PC-3 (cell line): ENCODE results near the gene MSH4. TPM values are rescaled to one million over a fixed set of nuclear protein-coding genes. Genes with fewer than 3 reads are reported as not detected.

ENCODE experiments used
- ATAC-seq: fragments of 200-7000 bp; cut with Tn5 transposase; 2 replicates; pipeline ENCODE4 v1.9.1; 2020; ENCODE audit warnings: mild to moderate bottlenecking, moderate library complexity
- BruUV-seq: library from RNA; stranded (reverse); fragments of 400-500 nt; replicated peaks from 2 replicates; lab custom pipeline; 2021; lab: Mats Ljungman, UMichigan
- CTCF ChIA-PET: fragments of 300-600 bp; sonication (Branson Sonifier 250); formaldehyde crosslinking; loops from one replicate; lab custom pipeline; 2022; ENCODE audit warnings: antibody characterized with exemption; lab: Charles Lee
- POLR2A ChIA-PET: fragments of 300-600 bp; sonication (Branson Sonifier 250); formaldehyde crosslinking; loops from one replicate; lab custom pipeline; 2022; ENCODE audit warnings: antibody characterized with exemption; ENCODE audit not compliant: unreplicated experiment; lab: Charles Lee
- DNase-seq: peaks from one replicate; pipeline ENCODE4 v3.0.0-alpha.2; 2015
- H2AFZ ChIP-seq: fragments of 300-600 bp; sonication (generic); 2 replicates; pipeline ENCODE4 v1.6.0; 2016; ENCODE audit warnings: antibody characterized with exemption, low read length
- H3F3A ChIP-seq: fragments of 300-600 bp; sonication (generic); one replicate; pipeline ENCODE4 v1.6.0; 2017; ENCODE audit warnings: antibody characterized with exemption, low read length, control low read depth, mild to moderate bottlenecking; ENCODE audit not compliant: unreplicated experiment
- H3K27ac ChIP-seq: fragments of 300-600 bp; sonication (generic); 2 replicates; pipeline ENCODE4 v1.5.1; 2016; ENCODE audit warnings: mild to moderate bottlenecking, low read length
- H3K27me3 ChIP-seq: fragments of 300-600 bp; sonication (generic); 2 replicates; pipeline ENCODE4 v1.6.1; 2016; ENCODE audit warnings: low read length, mixed read lengths
- H3K36me3 ChIP-seq: fragments of 300-600 bp; sonication (generic); 2 replicates; pipeline ENCODE4 v1.6.1; 2016; ENCODE audit warnings: low read depth, mixed run types, low read length, mixed read lengths
- H3K4me1 ChIP-seq: fragments of 300-600 bp; sonication (generic); 2 replicates; pipeline ENCODE4 v1.5.1; 2016; ENCODE audit warnings: low read length; ENCODE audit not compliant: insufficient read depth
- H3K4me2 ChIP-seq: fragments of 300-600 bp; sonication (generic); 2 replicates; pipeline ENCODE4 v1.6.0; 2016; ENCODE audit warnings: low read length
- H3K4me3 ChIP-seq: fragments of 300-600 bp; sonication (generic); 2 replicates; pipeline ENCODE4 v1.5.1; 2016; ENCODE audit warnings: mild to moderate bottlenecking, low read length, mixed read lengths
- H3K79me2 ChIP-seq: fragments of 300-600 bp; sonication (generic); 2 replicates; pipeline ENCODE4 v1.6.1; 2017; ENCODE audit warnings: low read length, mixed read lengths
- H3K9ac ChIP-seq: fragments of 300-600 bp; sonication (generic); 2 replicates; pipeline ENCODE4 v1.6.0; 2016; ENCODE audit warnings: mild to moderate bottlenecking, low read length
- H3K9me2 ChIP-seq: fragments of 300-600 bp; sonication (generic); replicated peaks from 2 replicates; pipeline ENCODE4 v1.6.1; 2016; ENCODE audit warnings: mixed run types, low read length, mixed read lengths
- H3K9me3 ChIP-seq: fragments of 300-600 bp; sonication (generic); 2 replicates; pipeline ENCODE4 v1.6.1; 2016; ENCODE audit warnings: low read length, mixed read lengths
- H4K20me1 ChIP-seq: fragments of 300-600 bp; sonication (generic); 2 replicates; pipeline ENCODE4 v1.6.1; 2016; ENCODE audit warnings: low read length, mixed read lengths
- EZH2 ChIP-seq: fragments of 300-600 bp; sonication (generic); IDR thresholded peaks from one replicate; pipeline ENCODE4 v1.6.1; 2017; ENCODE audit warnings: antibody characterized with exemption, mild to moderate bottlenecking, low read length; ENCODE audit not compliant: unreplicated experiment
- EZH2phosphoT487 ChIP-seq: fragments of 300-600 bp; sonication (generic); IDR thresholded peaks from 2 replicates; pipeline ENCODE4 v1.6.1; 2018; ENCODE audit warnings: mild to moderate bottlenecking, antibody characterized with exemption, low read length, borderline replicate concordance
- intact Hi-C: fragments of 100-400 bp; cut with micrococcal nuclease; formaldehyde crosslinking; loops from 2 replicates; pipeline ENCODE4 v1.9.0; 2023
- total RNA-seq: library from RNA; depleted of rRNA; stranded (reverse); fragments of >200 nt; gene quantifications from 2 replicates; pipeline ENCODE4 v1.2.3, GENCODE V29; 2014
- TF ChIP-seq, protein P1 (sequence below): fragments of 300-600 bp; sonication (generic); conservative IDR thresholded peaks from 2 replicates; pipeline ENCODE4 v1.5.1; 2017; ENCODE audit warnings: antibody characterized with exemption, low read depth, mild to moderate bottlenecking, low read length

The MSH4 gene
- total RNA-seq, 1 experiment from 2014 or later, result not detected

DNA sequence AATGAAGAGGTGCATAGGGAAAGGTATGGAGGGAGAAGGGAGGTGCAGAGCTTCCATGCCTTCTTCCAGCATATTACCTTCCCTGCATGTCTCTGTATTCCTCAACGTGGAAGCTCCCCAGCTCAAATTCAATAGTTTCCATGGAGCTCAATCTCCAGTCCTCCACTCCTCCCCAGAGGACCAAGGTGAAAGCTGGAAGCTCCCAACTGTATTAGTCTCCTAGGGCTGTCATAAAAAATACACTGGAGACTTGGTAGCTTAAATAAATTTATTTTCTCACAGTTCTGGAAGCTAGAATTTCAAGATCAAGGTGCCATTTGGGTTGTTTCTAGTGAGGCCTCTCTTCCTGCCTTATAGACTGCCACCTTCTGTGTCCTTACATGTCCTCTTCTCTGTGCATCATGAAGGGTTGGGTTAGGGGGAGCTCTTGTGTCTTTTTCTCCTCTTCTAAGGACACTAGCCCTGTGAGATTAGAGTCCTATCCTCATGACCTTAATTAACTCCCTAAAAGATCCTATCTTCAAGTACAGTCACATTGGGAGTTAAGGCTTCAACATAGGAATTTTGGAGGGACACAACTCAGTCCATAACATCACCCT lies 32.5 kb upstream of the MSH4 start:
- ATAC-seq, result no peak
- BruUV-seq, result no TSS peak
- no peaks in the 10 kb centered on the region for H3K79me2 ChIP-seq
- ChIA-PET POLR2A (no interaction called here), CTCF (no interaction called here)
- H2AFZ ChIP-seq, result no peak overlapping the region
- H3K36me3 ChIP-seq, result no peaks in the 10 kb centered on the region
- TF ChIP-seq EZH2phosphoT487 (no peak), EZH2 (no peak)
- TF ChIP-seq, protein P1, sequence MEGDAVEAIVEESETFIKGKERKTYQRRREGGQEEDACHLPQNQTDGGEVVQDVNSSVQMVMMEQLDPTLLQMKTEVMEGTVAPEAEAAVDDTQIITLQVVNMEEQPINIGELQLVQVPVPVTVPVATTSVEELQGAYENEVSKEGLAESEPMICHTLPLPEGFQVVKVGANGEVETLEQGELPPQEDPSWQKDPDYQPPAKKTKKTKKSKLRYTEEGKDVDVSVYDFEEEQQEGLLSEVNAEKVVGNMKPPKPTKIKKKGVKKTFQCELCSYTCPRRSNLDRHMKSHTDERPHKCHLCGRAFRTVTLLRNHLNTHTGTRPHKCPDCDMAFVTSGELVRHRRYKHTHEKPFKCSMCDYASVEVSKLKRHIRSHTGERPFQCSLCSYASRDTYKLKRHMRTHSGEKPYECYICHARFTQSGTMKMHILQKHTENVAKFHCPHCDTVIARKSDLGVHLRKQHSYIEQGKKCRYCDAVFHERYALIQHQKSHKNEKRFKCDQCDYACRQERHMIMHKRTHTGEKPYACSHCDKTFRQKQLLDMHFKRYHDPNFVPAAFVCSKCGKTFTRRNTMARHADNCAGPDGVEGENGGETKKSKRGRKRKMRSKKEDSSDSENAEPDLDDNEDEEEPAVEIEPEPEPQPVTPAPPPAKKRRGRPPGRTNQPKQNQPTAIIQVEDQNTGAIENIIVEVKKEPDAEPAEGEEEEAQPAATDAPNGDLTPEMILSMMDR, result no peak
- H3K27ac ChIP-seq, result no peak overlapping the region
- peaks cover 21% of the 10 kb centered on the region for H3K4me1 ChIP-seq
- H3K9ac ChIP-seq, result no peak overlapping the region
- intact Hi-C loops, result no loop called here
- H4K20me1 ChIP-seq, result no peaks in the 10 kb centered on the region
- no peaks in the 10 kb centered on the region for H3K27me3 ChIP-seq
- no peaks in the 10 kb centered on the region for H3K9me3 ChIP-seq
- no peak for DNase-seq
- no peak overlapping the region for H3K4me3 ChIP-seq
- no peak overlapping the region for H3K4me2 ChIP-seq
- no peaks in the 10 kb centered on the region for H3K9me2 ChIP-seq
- peaks cover 6% of the 10 kb centered on the region for H3F3A ChIP-seq

DNA sequence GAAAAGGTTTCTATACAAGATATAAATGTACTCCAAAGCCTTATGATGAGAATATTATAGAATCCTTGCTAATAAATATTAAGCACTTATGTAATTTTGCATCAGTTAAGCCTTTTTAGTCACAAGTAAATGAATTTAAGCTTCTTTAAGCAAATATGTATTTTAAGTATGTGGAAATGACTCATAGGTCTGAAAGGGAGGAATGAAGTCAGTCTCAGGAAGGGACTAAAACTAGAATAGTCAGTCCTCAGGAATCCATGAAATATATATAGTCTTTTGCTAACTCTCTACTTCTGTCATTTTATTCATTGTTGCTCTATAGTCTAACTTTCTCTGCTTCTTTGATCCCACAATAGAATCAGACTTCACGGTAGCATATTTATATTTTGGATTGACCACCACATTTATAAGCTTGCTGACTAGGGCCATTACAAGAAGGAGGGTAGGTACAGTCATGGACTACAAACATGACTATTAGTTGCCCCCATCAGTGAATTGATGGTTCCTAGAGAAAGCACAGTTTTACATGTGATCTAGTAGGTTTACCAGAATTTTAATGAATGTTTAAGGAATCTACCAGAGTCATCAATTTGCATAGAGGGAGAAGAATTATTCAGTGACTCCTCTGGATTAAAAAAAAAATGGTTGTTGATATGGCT lies 30.9 kb upstream of the MSH4 start:
- intact Hi-C loops, result no loop called here
- no peaks in the 10 kb centered on the region for H3K27me3 ChIP-seq
- peaks cover 6% of the 10 kb centered on the region for H3F3A ChIP-seq
- BruUV-seq, result TSS peak; percentile 88
- peak overlapping the region; percentile 68 for H3K27ac ChIP-seq
- H3K79me2 ChIP-seq, result no peaks in the 10 kb centered on the region
- H3K4me2 ChIP-seq, result peak overlapping the region; percentile 67
- H3K9ac ChIP-seq, result no peak overlapping the region
- peaks cover 21% of the 10 kb centered on the region for H3K4me1 ChIP-seq
- CTCF ChIA-PET, result no interaction called here
- peak overlapping the region; percentile 18; the same call in 1 of the 2 replicates for H3K4me3 ChIP-seq
- no peaks in the 10 kb centered on the region for H4K20me1 ChIP-seq
- H3K36me3 ChIP-seq, result no peaks in the 10 kb centered on the region
- POLR2A ChIA-PET, result no interaction called here
- H3K9me3 ChIP-seq, result no peaks in the 10 kb centered on the region
- peak; percentile 96 for ATAC-seq
- TF ChIP-seq, protein P1, result no peak
- TF ChIP-seq EZH2, result no peak
- no peak for TF ChIP-seq EZH2phosphoT487
- DNase-seq, result peak; percentile 84
- no peaks in the 10 kb centered on the region for H3K9me2 ChIP-seq
- 0 out of 2 replicates have a peak overlapping the region, but pooled peaks have one; percentile 25 for H2AFZ ChIP-seq

DNA sequence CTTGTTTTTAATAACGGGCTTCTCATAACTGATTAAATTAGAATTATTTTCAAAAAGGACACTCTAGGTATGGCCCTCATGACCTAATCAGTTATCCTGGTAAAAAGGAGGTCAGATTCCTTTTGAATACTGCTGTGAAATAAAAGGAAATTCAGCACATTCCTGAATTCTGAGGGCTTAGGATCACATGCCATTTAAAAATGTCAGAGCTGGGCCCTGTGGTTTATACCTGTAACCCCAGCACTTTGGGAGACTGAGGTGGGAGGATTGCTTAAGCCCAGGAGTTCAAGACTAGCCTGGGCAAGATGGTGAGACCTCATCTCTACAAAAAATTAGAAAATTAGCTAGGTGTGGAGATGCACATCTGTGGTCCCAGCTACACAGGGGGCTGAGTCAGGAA lies 28.7 kb upstream of the MSH4 start:
- Histone ChIP-seq H3K9me2 (no peaks in the 10 kb centered on the region), H3K9me3 (no peaks in the 10 kb centered on the region), H3K27ac (no peak overlapping the region), H3K36me3 (no peaks in the 10 kb centered on the region), H2AFZ (no peak overlapping the region), H3K4me2 (no peak overlapping the region), H3F3A (peaks cover 6% of the 10 kb centered on the region), H4K20me1 (no peaks in the 10 kb centered on the region), H3K27me3 (no peaks in the 10 kb centered on the region), H3K9ac (no peak overlapping the region), H3K4me1 (peaks cover 21% of the 10 kb centered on the region), H3K4me3 (no peak overlapping the region), H3K79me2 (no peaks in the 10 kb centered on the region)
- CTCF ChIA-PET, result no interaction called here
- no peak for ATAC-seq
- intact Hi-C loops, result no loop called here
- POLR2A ChIA-PET, result no interaction called here
- BruUV-seq, result no TSS peak
- DNase-seq, result no peak
- TF ChIP-seq, protein P1, result no peak
- TF ChIP-seq EZH2phosphoT487, result no peak
- TF ChIP-seq EZH2, result no peak
